NT2/D1 (cell line): ENCODE data around the gene KRT76.
A peak's percentile ranks its signal among the peaks of the same experiment; 100 is the strongest.

ENCODE experiments used
- DNase-seq: peaks from one replicate; pipeline ENCODE4 v3.0.0-alpha.2; 2011; ENCODE audit warnings: low read depth, low spot score
- H3K27me3 ChIP-seq: 2 replicates; pipeline ENCODE4 v1.6.0; 2011; ENCODE audit warnings: mild to moderate bottlenecking; ENCODE audit not compliant: insufficient read length, insufficient read depth
- H3K36me3 ChIP-seq: 2 replicates; pipeline ENCODE4 v1.6.1; 2011; ENCODE audit warnings: mild to moderate bottlenecking, low read length, mixed read lengths; ENCODE audit not compliant: insufficient read depth, insufficient read length
- H3K4me1 ChIP-seq: 2 replicates; pipeline ENCODE4 v1.5.1; 2011; ENCODE audit not compliant: insufficient read depth, insufficient read length
- H3K4me3 ChIP-seq: 2 replicates; pipeline ENCODE4 v1.5.1; 2011; ENCODE audit warnings: low read depth; ENCODE audit not compliant: insufficient read length
- H3K9ac ChIP-seq: 2 replicates; pipeline ENCODE4 v1.6.0; 2011; ENCODE audit warnings: low read depth; ENCODE audit not compliant: insufficient read length
- H3K9me3 ChIP-seq: 2 replicates; pipeline ENCODE4 v1.5.1; 2011; ENCODE audit warnings: mild to moderate bottlenecking, low read length; ENCODE audit not compliant: insufficient read depth
- SUZ12 ChIP-seq: IDR thresholded peaks from 2 replicates; pipeline ENCODE4 v1.6.1; 2011; ENCODE audit not compliant: insufficient read length, insufficient read depth; ENCODE audit errors: extremely low read depth
- YY1 ChIP-seq: IDR thresholded peaks from 2 replicates; pipeline ENCODE4 v1.6.1; 2011; ENCODE audit not compliant: insufficient read length, insufficient read depth
- ZNF274 ChIP-seq: IDR thresholded peaks from 2 replicates; pipeline ENCODE4 v1.6.1; 2011; ENCODE audit warnings: mild to moderate bottlenecking, low read depth, low read length

The KRT76 gene

DNA sequence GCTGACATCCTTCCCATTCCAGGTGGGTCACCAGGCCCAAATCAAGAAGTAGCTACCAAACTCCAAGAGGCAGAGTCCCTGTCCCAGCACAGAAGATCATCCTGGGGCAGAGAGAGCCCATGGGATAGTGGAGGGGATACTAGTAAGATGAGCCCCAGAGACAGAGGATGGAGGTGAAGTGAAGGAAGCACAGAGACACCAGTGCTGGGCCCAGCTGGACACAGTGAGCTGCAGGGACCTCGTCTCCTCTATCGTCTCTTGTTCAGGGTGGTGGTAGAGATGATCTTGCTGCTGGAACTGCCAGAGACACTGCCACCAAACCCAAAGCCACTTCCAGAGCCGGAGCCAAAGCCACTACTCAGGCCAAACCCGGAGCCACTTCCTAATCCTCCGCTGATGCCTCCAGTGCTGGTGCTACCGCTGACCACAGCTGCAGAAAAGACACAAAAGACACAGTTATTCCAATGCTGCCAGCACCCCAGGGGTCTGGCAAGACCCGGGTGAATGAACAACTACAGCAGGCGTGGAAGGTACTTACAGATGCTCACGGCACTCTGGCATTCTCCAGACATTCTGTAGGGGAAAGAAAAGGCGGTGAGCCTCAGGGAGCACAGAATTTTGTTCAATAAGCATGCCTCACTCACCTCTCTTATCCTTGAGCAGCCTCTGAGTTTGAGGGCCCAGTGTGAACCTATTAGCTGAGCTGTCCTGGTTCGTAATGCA is 29.8 kb upstream of the KRT76 start:
- H3K4me1 ChIP-seq: peaks cover 10% of the 10 kb centered on the region
- TF ChIP-seq YY1 (no peak), ZNF274 (no peak), SUZ12 (no peak)
- no peaks in the 10 kb centered on the region for H3K36me3 ChIP-seq
- DNase-seq: no peak
- H3K9ac ChIP-seq: no peak overlapping the region
- no peak overlapping the region for H3K4me3 ChIP-seq
- no peaks in the 10 kb centered on the region for H3K9me3 ChIP-seq
- H3K27me3 ChIP-seq: no peaks in the 10 kb centered on the region

DNA sequence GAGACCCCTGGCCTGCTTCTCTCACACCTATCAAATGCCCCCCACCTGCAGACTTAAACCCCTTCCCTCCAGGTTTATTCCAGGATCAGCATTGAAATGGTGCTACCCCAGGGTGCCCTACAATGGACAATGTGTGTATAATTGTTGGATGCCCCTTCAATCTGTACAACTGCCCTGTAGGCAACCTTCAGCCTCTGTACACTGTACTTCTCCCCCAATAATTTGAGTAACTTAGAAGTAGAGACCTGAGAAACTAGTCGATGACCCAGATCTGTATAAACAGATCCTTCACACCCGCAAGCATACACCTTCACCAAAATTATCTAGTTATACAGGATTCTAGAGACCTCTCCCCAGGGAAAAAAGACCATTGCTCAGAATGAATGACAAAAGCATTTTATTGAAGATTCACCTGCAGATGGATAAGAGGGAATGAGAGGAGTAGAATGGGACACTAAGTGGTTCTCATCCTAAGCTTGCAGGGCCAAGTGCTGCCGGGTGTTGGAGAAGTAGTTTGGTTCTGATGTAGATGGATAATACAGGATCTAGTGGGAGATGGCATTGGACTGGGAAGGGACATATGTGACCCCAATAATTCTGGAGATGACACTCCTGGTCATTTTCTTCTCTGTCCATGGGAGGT is 29.1 kb upstream of the KRT76 start:
- Histone ChIP-seq H3K4me1 (peaks cover 10% of the 10 kb centered on the region), H3K36me3 (no peaks in the 10 kb centered on the region), H3K9ac (no peak overlapping the region), H3K9me3 (no peaks in the 10 kb centered on the region), H3K27me3 (no peaks in the 10 kb centered on the region), H3K4me3 (no peak overlapping the region)
- TF ChIP-seq ZNF274 (no peak), YY1 (no peak), SUZ12 (no peak)
- no peak for DNase-seq

DNA sequence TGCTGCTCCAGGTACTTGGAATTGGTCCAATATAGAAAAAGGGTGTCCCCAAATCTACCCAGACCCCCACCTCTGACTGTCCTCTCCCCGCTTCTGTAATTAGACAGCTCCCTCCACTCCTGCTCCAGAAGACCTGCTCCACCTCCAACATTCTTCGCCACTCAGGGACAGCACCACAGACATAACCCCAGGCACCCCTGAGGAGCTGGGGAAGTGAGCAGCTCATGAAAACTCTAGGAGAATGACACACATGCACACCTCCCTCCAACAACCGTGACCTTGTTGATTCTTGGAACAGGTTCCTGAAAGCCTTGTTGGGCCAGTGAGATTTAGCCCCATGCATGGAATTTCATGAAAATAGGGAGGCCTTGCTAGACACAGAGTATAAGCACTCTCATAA is 28.6 kb upstream of the KRT76 start:
- peaks cover 10% of the 10 kb centered on the region for H3K4me1 ChIP-seq
- H3K36me3 ChIP-seq: no peaks in the 10 kb centered on the region
- H3K9ac ChIP-seq: no peak overlapping the region
- H3K27me3 ChIP-seq: no peaks in the 10 kb centered on the region
- no peak for TF ChIP-seq YY1
- no peak for TF ChIP-seq ZNF274
- no peak for TF ChIP-seq SUZ12
- no peak for DNase-seq
- no peaks in the 10 kb centered on the region for H3K9me3 ChIP-seq
- no peak overlapping the region for H3K4me3 ChIP-seq

DNA sequence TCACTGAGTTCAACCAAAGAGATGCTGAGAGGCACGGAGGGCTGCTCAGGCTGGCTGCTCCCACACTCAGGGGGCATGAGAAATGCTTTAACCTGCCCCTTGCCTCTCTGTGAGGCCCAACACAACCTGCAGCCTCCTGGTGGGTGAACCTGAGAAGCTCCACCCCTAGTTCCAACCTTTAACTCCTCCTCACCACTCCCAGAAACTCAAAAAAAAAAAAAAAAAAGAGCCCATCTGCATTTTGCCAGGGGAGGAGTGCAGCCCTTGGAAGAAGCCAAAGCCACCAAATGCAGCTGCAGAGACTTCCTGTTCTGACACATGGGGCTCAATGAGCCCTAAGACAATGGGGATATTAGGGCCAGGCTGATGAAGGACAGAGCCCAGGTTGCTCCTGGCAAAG is 27.9 kb upstream of the KRT76 start:
- TF ChIP-seq SUZ12 (no peak), YY1 (no peak)
- no peak overlapping the region for H3K4me3 ChIP-seq
- no peaks in the 10 kb centered on the region for H3K36me3 ChIP-seq
- H3K27me3 ChIP-seq: no peaks in the 10 kb centered on the region
- H3K4me1 ChIP-seq: peaks cover 10% of the 10 kb centered on the region
- no peak overlapping the region for H3K9ac ChIP-seq
- DNase-seq: peak; percentile 63
- H3K9me3 ChIP-seq: no peaks in the 10 kb centered on the region

DNA sequence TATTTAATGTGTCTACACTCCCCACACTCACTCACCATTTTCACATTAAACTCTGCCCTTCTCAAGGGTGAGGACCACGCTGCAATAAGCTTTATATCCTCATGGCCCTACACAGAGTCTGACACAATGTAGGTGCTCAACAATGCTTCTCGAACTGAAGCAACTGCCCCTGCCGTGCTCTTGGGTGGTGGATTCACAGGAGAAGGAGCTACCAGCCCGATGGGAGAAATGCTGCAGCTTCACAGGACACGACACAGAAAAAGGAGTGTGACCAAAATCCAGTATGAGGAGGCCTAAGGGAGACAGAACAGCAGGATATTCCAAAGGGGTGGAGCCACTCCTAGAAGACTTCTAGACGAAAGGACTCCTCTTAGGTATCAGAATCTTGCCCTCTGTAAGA is 25.3 kb upstream of the KRT76 start:
- no peak for DNase-seq
- H3K9me3 ChIP-seq: no peaks in the 10 kb centered on the region
- no peaks in the 10 kb centered on the region for H3K27me3 ChIP-seq
- H3K36me3 ChIP-seq: no peaks in the 10 kb centered on the region
- no peak overlapping the region for H3K4me3 ChIP-seq
- TF ChIP-seq SUZ12 (no peak), ZNF274 (no peak), YY1 (no peak)
- peaks cover 17% of the 10 kb centered on the region for H3K4me1 ChIP-seq
- no peak overlapping the region for H3K9ac ChIP-seq

DNA sequence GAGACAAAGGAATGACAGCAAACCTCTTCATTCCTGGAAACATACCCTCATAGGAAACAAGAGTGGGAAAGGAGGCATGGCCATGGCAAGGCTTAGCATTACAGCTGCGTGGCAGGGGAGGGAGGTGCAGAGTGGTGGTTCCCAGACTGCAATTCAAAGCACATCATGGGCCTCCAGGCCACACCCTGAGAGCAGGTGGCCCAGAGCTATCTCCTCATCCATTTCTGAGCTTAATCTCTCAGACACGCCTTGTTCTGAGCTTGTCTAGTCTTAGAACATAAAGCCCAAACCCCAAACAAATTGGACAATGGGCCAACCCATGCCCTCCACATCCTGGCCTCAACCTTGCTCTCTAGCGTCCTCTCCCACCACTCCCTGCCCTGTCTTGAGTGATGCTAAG is 24.6 kb upstream of the KRT76 start:
- no peak overlapping the region for H3K9ac ChIP-seq
- no peaks in the 10 kb centered on the region for H3K36me3 ChIP-seq
- H3K27me3 ChIP-seq: no peaks in the 10 kb centered on the region
- H3K9me3 ChIP-seq: no peaks in the 10 kb centered on the region
- H3K4me1 ChIP-seq: peaks cover 16% of the 10 kb centered on the region
- no peak for TF ChIP-seq ZNF274
- TF ChIP-seq YY1: no peak
- TF ChIP-seq SUZ12: no peak
- DNase-seq: no peak
- H3K4me3 ChIP-seq: no peak overlapping the region

DNA sequence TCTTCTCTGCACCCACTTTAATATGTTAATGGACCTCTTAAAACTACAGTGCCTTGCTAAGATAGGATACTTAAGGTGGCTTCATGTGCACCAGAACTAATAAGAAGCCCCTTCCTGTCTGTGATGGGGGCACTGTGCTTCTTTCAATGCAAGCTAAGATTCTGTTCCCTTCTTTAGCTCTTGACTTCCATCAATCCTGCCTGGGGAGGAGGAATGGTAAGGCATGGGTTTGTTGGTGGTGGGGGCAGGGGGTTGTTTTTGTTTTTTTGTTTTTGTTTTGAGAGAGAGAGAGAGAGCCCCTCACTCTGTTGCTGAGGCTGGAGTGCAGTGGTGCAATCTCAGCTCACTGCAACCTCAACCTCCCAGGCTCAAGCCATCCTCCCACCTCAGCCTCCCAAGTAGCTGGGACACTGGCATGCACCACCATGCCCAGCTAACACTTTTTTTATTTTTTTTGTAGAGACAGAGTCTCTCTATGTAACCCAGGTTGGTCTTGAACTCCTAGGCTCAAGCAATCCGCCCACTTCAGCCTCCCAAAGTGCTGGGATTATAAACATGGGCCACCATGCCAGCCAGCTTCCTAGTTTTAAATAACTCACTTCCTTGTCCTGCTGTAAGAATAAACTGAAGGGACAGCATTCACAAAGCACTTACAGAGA is 23.2 kb upstream of the KRT76 start:
- H3K4me1 ChIP-seq: peaks cover 10% of the 10 kb centered on the region
- H3K36me3 ChIP-seq: no peaks in the 10 kb centered on the region
- no peaks in the 10 kb centered on the region for H3K9me3 ChIP-seq
- H3K9ac ChIP-seq: no peak overlapping the region
- TF ChIP-seq YY1: no peak
- no peak for TF ChIP-seq ZNF274
- no peak for TF ChIP-seq SUZ12
- no peaks in the 10 kb centered on the region for H3K27me3 ChIP-seq
- no peak for DNase-seq
- H3K4me3 ChIP-seq: no peak overlapping the region
